Psoas muscle (tissue), 8 donors: ENCODE measurements around the gene CLEC2B. TPM values are rescaled to one million over a fixed set of nuclear protein-coding genes. Genes with fewer than 3 reads are reported as not detected.

Experiments
- ATAC-seq, 4 donors: fragments of 200-7000 bp; cut with Tn5 transposase; one replicate each; pipeline ENCODE4 v1.9.1; 2020; ENCODE audit warnings: moderate library complexity in 3 of 4, mild to moderate bottlenecking in 2 of 4
- DNase-seq, 2 donors: peaks; one replicate each; pipeline ENCODE4 v3.0.0-alpha.2; 2020
- H3K27ac ChIP-seq: fragments of 200-600 bp; one replicate; pipeline ENCODE4 v1.8.0; 2022
- H3K27me3 ChIP-seq, 3 donors: fragments of 200-600 bp in 1 of 3; one replicate each; pipeline versions ENCODE4 v1.6.1 to v1.8.0; 2013 to 2022; ENCODE audit warnings: low read length in 2 of 3, mild to moderate bottlenecking in 2 of 3, moderate library complexity in 1 of 3; ENCODE audit not compliant: insufficient read depth in 3 of 3
- H3K36me3 ChIP-seq, 2 donors: fragments of 200-600 bp in 1 of 2; one replicate each; pipeline versions ENCODE4 v1.6.1 to v1.8.0; 2013 to 2022; ENCODE audit warnings: low read depth in 1 of 2, mild to moderate bottlenecking in 1 of 2, moderate library complexity in 1 of 2; ENCODE audit not compliant: insufficient read depth in 1 of 2
- H3K4me1 ChIP-seq: fragments of 200-600 bp; one replicate; pipeline ENCODE4 v1.8.0; 2022
- H3K4me3 ChIP-seq: fragments of 200-600 bp; one replicate; pipeline ENCODE4 v1.8.0; 2022; ENCODE audit warnings: mild to moderate bottlenecking
- H3K9me3 ChIP-seq: fragments of 200-600 bp; one replicate; pipeline ENCODE4 v1.8.0; 2022
- WGBS, 3 donors: extraction: QIAGEN DNeasy Blood & Tissue Kit; methylation state at CpG; one replicate each; pipeline versions ENCODE4 v1.1.6 to v1.1.7; 2013; 5-methylcytosine and 5-hydroxymethylcytosine counted together
- intact Hi-C, 2 donors: fragments of 100-400 bp; cut with DNase I; formaldehyde crosslinking; loops; one replicate each; pipeline versions ENCODE4 v1.11.0 to v1.14.2; 2022
- polyA plus RNA-seq, 3 donors: library from polyadenylated mRNA; stranded (reverse); fragments of 200-250 nt; gene quantifications; one replicate each; pipeline ENCODE4 v1.2.3, GENCODE V29; 2013
- total RNA-seq, 4 donors: library from RNA; stranded (reverse); fragmentation: NEBNext Ultra II Directional in 2 of 4; extraction: Animal tissue kit (Norgen Biotek cat#: 25700) in 2 of 4; gene quantifications; one replicate each; pipeline versions ENCODE4 v1.2.1 to v1.2.4, GENCODE V29; 2021 to 2023
- TF ChIP-seq, protein P1 (sequence below): fragments of 200-600 bp; IDR thresholded peaks from one replicate; pipeline ENCODE4 v1.8.0; 2022; ENCODE audit warnings: antibody characterized with exemption
- donor health status: healthy with polysubstance abuse.
- donor health status: DM: no; HTN: no; CAD: no; lungs with moderate emphysema.
- donor health status: Bipolar disorder and iron deficiency.
- donor health status: healthy.
- donor health status: DM: yes; HTN: yes; CAD: no.
- donor health status: DM: no; HTN: no; CAD: no.
- donor health status: DM: no; HTN: no; CAD: no.
- donor health status: DM: yes; HTN: yes; CAD: no.

Gene CLEC2B
- total and polyA plus RNA-seq, 7 donors = 5.5 to 24.9 (median 12.6) TPM

DNA sequence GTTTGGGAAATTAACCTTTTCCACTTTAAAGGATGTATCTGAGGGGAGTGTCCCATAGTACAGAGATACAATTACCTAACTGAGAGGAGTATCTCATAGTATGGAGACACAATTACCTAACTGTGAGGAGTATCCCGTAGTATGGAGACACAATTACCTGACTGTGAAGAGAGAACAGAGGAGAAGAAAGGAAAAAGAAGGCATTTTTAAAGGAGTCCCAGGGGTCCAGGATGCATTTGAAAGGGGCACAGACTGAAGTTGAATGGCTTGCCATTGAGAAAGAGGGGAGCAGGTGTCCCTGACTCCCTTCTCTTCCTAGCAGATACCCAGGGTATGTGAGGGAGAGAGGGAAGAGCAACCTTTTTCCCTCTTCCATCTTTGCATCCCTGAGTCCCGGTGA lies 30.1 kb upstream of the CLEC2B start:
- Histone ChIP-seq H3K36me3 (no peaks in the 10 kb centered on the region), H3K27ac (no peak overlapping the region), H3K9me3 (no peaks in the 10 kb centered on the region), H3K27me3 (no peaks in the 10 kb centered on the region), H3K4me3 (no peak overlapping the region), H3K4me1 (no peaks in the 10 kb centered on the region)
- 89 to 93% (median 93%) methylated on average over 2 of the region's 2 CpGs for WGBS, 3 donors
- intact Hi-C loops = no loop called here
- ATAC-seq (no peak), DNase-seq (no peak)
- TF ChIP-seq, protein P1, sequence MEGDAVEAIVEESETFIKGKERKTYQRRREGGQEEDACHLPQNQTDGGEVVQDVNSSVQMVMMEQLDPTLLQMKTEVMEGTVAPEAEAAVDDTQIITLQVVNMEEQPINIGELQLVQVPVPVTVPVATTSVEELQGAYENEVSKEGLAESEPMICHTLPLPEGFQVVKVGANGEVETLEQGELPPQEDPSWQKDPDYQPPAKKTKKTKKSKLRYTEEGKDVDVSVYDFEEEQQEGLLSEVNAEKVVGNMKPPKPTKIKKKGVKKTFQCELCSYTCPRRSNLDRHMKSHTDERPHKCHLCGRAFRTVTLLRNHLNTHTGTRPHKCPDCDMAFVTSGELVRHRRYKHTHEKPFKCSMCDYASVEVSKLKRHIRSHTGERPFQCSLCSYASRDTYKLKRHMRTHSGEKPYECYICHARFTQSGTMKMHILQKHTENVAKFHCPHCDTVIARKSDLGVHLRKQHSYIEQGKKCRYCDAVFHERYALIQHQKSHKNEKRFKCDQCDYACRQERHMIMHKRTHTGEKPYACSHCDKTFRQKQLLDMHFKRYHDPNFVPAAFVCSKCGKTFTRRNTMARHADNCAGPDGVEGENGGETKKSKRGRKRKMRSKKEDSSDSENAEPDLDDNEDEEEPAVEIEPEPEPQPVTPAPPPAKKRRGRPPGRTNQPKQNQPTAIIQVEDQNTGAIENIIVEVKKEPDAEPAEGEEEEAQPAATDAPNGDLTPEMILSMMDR = no peak

DNA sequence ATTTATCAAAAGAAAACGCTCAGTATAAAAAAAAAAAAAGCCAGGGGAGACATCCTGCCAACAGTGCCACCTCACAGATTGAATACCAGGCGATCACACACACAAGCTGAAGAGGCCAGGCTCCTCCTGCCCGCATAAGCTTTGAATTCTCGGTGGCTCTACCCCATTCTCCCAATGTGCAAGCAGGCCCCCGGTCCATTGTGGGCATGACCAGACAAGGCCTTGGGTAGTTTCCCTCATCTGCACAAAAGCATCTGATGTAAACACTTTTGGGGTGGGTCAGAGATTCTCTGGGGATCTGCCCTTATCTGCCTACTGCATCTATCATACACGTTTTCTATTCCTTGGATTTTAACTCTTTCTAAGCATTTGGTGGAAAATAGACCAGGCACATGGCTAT lies 28.4 kb upstream of the CLEC2B start:
- no peak overlapping the region for H3K27ac ChIP-seq
- 68 to 74% (median 72%) methylated on average over 6 of the region's 6 CpGs for WGBS, 3 donors
- TF ChIP-seq, protein P1 = no peak
- H3K4me3 ChIP-seq = no peak overlapping the region
- no peaks in the 10 kb centered on the region for H3K9me3 ChIP-seq
- H3K27me3 ChIP-seq = no peaks in the 10 kb centered on the region
- DNase-seq (no peak), ATAC-seq (no peak)
- H3K4me1 ChIP-seq = no peaks in the 10 kb centered on the region
- intact Hi-C loops = no loop called here
- H3K36me3 ChIP-seq = no peaks in the 10 kb centered on the region

DNA sequence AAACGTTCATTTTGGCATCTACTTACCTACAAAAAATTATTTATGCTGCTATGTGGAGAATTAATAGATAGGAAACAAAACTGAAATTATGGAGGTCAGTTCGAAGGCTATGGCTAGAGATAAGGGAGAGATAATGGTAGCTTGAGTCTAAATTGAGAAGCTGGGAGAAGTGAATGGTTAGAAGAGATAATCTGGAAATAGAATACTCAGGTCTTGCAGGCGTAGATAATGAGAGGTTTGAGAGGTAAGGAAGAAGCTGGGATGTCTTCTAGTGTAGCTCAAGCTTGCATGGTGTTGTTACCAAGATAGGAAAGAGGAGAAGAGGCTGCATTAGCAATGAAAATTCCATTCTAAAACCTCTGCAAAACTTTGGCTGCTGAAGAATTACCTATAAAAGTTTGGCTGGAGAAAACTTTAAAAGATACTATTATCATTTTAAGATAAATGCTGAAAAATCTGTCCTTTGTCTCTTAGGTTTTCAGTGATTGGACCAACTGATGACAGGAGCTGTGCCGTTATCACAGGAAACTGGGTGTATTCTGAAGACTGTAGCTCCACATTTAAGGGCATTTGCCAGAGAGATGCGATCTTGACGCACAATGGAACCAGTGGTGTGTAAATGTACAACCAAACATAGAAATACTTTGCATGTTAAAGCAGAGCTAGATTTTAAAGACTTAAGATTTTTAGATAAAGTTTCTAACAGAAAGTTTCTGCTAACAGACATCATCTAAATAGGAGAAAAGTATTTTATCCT lies 26.2 kb upstream of the CLEC2B start:
- H3K9me3 ChIP-seq = no peaks in the 10 kb centered on the region
- DNase-seq (no peak), ATAC-seq (no peak)
- no peaks in the 10 kb centered on the region for H3K36me3 ChIP-seq
- intact Hi-C loops = no loop called here
- TF ChIP-seq, protein P1 = no peak
- no peaks in the 10 kb centered on the region for H3K27me3 ChIP-seq
- WGBS, 3 donors = 73 to 80% (median 78%) methylated on average over 6 of the region's 6 CpGs
- no peak overlapping the region for H3K27ac ChIP-seq
- no peaks in the 10 kb centered on the region for H3K4me1 ChIP-seq
- H3K4me3 ChIP-seq = no peak overlapping the region

DNA sequence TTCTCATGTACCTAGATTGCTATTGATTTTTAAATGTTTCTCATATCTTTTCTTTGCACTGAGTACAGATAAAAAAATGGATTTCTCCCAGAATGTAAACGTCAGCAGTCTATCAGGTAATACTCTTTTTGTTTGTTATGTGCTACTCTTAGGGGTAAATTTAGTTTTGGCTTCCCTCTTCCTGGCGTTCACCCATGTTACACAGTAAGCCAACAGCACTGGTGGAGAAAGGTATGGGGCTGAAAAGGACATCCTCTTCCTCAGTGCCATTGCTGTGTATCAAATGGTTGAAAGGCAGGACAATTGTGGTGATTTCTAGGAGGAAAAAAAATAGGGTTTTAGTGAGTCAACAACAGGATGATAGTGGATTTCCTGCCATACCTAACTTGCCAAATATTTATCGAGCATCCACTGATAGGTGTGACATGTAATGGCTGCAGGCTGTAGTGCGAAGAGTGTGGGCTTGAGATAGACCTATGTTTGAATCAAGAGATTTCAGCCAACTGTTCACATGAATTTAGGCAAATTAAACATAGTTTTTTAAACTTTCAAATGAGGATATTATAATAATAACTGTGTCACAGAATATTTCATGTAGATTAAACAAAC lies 19.6 kb upstream of the CLEC2B start:
- no peak overlapping the region for H3K27ac ChIP-seq
- H3K4me1 ChIP-seq = no peaks in the 10 kb centered on the region
- ATAC-seq = no peak
- TF ChIP-seq, protein P1 = no peak
- no peaks in the 10 kb centered on the region for H3K9me3 ChIP-seq
- no peaks in the 10 kb centered on the region for H3K27me3 ChIP-seq
- WGBS, 3 donors = 51 to 66% (median 54%) methylated on average over 4 of the region's 4 CpGs
- no peak overlapping the region for H3K4me3 ChIP-seq
- intact Hi-C loops = no loop called here
- DNase-seq = no peak
- no peaks in the 10 kb centered on the region for H3K36me3 ChIP-seq

DNA sequence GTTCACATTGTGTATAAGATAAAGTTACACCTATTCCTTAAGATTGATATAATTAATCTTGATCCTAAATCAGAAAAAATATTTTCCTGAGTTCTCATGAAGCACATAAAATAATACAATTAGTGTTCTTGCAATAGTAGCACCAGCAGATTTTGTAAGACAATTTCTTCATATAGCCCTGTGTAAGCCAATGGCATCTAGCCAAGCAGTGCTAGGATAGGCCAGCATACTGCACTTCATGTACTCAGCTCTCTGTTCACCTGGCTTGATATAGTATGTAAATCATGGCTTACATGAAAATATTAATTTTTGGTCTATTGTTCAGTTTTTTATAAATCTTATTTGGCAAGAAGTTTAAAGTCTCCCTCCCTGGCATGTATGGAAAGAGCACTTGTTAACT lies 14.0 kb upstream of the CLEC2B start:
- H3K9me3 ChIP-seq = no peaks in the 10 kb centered on the region
- no peaks in the 10 kb centered on the region for H3K36me3 ChIP-seq
- H3K27me3 ChIP-seq = no peaks in the 10 kb centered on the region
- ATAC-seq = no peak
- H3K27ac ChIP-seq = no peak overlapping the region
- no peaks in the 10 kb centered on the region for H3K4me1 ChIP-seq
- intact Hi-C loops = no loop called here
- no peak for DNase-seq
- H3K4me3 ChIP-seq = no peak overlapping the region
- TF ChIP-seq, protein P1 = no peak
